HG02571 (cell line): Measurements from ENCODE around the gene VPS37C.
"Not testable (repeated sequence)": the region's sequence is repeated elsewhere in the genome, so short reads cannot be mapped to it uniquely, and the experiment has no call there.

ENCODE experiments used
- ATAC-seq: cut with Tn5 transposase; IDR thresholded peaks from one replicate; pipeline ENCODE4 v1.9.1; 2021; ENCODE audit warnings: mild to moderate bottlenecking, moderate library complexity; ENCODE audit not compliant: unreplicated experiment

The VPS37C gene

DNA sequence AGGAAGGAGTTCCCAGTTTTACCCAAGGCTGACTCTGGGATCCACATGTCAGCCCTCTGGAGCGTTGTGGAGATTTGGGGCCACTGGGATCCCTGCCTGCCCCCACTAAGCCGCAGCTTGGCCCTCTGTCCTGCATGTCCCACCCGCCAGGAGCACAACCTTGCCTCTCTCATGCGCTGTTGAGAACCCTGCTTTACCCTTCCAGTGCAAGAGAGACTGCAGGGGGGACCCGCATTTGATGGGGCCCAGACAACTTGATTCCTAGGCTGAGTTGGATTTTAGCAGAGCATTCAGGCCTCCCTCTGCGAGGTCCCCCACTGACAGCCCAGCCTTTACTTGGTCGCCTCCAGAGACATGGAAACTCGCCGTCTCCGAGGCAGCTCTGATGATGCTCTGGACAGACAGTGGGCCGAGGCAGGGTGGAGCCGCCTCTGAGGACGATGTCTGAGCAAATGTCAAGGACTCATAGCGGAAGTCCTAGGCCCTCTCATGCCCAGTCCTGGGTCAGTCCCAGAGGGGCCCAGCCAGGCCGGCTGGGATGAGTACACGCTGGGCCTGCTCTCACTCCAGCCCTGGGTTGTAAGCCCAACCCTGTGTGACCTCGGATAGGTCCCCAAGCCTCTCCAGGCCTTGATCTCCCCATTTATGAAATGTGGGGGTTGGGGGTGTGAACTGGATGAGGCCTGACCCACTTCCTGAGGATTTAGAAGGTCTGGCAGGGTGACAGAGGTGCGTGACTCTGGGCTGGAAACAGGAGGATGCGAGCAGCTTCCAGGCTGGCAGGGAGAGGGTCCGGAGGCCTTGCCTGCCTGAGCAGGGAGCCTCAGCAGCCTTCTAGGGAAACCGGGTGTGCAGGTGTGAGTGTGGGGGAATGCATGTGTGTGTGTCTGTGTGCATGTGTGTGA is 58.3 kb downstream of the VPS37C start:
- no peak for ATAC-seq

DNA sequence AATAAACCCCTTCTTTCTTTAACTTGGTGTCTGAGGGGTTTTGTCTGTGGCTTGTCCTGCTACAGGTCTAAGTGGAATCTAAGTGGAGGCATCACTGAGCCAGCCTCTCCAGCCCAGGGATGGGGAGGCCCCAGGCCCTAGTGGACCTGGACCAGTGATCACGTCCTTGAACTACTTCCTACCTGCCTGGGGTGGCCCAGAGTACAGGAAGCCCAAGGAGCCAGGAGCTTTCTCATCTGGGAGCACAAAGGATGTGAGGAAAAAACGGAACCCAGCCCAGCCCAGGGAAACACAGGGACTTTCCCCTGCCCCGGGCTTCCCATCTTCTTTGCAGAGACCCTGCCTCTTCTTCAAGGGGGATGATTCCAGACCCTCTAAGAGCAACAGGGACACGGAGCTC is 62.4 kb downstream of the VPS37C start:
- no peak for ATAC-seq

DNA sequence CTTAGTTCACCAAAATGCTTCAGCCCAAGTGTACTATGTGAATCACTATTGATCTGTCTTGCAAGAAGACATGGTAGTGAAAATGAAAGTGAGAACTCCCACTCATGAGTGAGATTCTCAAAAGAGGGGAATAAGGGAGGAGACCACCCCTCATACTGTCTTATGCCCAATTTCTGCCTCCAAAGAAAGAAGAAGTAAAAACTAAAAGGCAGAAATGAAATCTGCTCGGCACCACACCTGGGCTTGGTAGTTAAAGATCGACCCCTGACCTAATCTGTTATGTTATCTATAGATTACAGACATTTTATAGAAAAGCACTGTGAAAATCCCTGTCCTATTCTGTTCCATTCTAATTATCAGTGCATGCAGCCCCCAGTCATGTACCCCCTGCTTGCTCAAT is 63.0 kb downstream of the VPS37C start:
- ATAC-seq = not testable (repeated sequence)

DNA sequence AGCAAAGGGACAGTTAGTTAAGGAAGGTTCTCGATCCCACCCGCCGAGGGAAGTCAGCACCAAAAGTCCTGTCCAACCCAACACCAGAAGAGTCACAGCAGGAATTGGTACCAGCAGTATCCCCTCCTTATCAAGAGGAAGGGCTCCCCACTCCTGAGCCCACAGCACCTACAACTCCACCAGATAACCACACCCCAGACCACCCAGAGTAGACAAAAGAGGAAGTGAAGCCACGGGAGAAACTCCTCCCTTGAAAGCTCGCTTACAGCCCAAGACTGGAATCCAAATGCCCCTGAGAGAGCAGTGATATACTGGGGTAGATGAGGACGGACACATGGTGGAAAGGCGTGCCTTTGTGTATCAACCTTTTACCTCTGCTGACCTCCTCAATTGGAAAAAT is 66.2 kb downstream of the VPS37C start:
- no peak for ATAC-seq

DNA sequence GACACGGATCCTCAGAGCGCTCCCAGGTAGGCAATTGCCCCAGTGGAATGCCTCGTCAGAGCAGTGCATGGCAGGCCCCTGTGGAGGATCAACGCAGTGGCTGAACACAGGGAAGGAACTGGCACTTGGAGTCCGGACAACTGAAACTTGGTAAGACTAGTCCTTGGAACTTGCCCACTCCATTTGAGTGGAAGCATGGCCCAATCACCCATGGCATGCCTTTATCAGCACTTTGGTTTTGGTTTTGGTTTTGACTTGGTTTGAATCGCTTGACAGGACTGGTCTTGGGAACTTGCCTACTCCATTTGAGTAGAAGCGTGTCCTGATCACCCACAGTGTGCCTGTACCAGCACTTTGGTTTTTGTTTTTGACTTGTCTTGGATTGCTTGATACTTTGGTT is 67.1 kb downstream of the VPS37C start:
- not testable (repeated sequence) for ATAC-seq

DNA sequence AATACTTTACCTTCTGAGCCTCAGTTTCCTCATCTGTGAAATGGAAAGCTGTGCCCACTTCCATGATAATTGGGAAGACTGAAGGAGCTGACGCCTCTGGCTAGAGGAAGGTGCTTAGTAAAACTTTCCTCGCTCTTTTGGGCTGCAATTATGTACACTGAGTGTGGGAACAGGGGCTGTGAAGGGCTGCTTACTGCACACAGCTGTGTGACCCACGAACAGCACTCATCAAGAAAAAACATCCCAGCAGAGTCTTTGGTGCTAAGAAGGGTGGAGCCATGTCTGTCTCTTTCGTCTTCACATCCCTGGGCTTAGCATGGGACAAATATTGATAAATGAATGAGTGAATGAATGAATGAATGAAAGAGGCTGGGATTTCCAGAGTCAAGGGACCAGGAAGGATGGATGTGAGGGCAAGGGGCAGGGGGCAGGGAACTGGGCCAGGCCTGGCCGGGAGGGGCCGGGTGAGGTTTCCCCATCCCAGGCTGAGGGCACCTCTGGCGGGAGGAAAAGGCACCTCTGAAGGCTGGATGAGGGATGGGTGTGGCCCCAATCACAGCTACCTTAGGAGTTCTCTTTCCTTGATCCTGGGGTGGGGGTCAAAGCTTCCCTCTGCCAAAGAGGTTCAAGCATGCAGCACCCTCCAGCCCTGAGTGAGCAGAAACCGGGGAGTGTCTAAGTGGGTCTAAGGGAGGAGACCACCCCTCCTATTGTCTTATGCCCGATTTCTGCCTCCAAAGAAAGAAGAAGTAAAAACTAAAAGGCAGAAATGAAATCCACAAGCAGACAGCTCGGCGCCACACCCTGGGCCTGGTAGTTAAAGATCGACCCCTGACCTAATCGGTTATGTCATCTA is 68.1 kb downstream of the VPS37C start:
- no peak for ATAC-seq

DNA sequence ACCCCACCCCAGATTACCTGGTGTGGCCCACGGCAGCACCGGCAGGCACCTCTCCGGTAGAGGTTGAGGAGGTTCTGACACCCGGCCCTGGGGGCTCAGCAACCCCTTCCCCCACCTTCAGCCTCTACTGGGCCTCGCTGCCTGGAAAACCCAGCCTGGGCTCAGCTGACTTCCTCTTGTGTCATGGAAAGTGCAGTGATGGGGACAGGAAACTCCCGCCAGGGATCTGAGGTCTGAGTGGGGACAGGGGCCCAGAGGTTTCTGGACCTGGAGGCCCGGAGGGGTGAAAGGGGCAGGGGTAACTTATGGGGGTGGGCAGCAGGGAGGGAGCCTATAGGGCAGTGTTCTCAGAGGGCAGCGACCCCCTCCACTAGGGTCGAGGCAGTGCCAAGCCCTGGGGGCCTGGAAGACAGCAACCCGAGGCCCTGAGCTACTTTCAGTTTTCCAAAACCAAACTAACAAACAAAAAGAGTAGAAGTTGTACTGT is 68.9 kb downstream of the VPS37C start:
- peak; percentile 51 for ATAC-seq

DNA sequence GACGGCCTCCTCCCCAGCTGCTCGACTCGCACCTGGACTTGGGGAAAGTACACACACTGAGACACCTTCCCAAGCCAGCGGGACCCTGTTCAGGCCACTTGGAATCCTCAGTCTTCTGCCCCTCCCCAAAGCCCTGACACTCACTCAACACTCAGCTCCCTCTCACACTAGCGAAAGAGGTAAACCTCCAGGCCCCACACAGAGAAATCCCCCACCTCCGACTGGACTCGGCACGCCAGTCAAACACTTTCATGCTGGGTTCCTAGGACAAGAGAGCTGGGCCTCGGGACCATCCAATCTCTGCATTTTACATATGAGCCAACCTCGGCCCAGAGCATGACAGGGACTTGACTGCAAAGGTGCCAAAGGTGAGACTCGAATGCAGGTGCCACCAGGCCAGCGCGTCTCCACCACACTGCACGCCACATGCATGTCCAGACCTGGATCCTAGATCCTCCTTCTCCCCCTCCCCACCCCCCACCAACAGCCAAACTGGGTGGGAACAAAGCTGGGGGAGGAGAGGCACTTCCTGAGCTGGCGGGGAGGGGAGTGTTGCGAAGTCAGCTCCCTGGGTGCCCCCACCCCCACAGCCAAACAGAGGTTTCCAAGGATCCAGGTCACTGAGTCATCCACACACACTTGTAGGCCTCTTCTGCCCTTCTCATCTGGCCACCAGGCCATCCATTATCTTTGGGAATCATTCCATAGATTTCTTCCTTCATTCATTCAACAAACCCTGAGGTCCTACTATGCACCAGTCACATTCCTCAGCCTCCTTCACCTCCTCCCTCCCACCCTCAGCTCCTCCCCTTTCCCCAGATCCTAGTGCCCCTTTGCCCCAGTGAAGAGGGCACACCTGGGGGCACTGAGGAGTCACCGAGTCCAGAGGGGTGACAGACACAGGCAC is 69.6 kb downstream of the VPS37C start:
- no peak for ATAC-seq

DNA sequence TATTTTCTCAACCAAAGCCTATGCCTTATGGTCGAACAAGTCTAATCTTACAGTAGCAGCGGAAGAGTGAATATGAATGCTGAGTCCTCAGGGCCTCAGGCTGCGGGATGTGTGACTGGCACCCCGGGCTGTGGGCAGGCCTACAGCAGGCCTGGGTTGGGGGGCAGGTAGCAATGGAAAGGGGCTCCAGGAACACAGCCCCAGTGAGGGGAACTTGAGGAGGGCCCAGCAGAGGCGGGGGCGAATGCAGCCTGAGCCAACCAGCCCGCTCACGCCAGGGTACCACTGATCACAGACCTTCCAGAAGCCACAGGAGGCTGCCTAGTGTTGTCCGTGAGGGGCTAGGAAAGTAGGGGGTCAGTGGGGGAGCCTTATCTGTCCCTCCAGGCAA is 70.2 kb downstream of the VPS37C start:
- no peak for ATAC-seq

DNA sequence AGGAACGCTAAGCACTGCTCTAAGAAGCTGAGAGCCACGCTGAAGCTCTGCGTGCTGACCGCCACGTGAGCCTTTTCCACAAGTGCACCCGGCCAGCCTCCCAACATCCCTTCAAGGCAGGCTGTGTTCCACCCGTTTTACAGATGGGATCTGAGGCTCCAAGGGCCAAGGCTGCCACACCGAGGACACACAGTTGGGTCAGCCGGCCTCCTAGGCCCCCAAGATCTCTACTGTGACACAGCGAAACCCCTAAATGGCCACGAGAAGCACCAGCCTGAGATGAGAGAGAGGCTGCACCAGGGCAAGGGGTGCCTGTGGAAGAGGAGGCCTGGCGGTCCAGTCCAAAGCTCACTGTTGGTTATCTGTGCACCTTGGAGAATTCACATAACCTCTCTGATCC is 70.7 kb downstream of the VPS37C start:
- no peak for ATAC-seq

DNA sequence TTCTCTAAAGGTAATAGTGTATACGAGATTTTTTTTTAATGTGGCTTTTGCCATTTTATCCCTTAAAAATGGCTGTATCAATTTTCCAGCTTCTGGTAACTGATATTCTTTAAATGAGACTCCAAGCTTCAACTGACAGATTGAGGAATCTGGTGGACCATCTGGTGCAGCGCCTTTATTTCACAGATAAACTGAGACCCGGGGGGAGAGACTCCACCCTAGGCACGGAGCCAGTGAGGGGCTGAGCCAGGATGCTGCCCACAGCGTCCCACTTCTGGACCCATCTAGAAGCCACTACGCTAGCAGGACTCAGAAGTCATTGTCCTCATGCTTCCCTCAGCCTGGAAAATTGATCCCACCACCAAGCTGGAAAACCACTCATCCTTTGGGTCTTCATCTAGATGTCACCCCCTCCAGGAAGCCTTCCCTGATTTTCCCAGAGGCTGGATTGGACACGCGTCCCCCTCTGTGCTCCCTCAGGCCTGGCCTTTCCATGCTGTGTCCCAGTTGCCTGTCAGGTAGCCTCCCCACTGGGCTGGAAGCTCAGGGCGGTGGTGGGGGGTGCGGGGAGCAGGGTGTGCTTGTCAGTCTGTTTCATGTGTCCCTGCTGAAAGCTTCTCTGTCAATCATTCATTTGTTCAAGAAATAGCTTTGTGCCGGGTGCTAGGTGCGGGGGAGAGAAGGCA is 71.3 kb downstream of the VPS37C start:
- no peak for ATAC-seq

DNA sequence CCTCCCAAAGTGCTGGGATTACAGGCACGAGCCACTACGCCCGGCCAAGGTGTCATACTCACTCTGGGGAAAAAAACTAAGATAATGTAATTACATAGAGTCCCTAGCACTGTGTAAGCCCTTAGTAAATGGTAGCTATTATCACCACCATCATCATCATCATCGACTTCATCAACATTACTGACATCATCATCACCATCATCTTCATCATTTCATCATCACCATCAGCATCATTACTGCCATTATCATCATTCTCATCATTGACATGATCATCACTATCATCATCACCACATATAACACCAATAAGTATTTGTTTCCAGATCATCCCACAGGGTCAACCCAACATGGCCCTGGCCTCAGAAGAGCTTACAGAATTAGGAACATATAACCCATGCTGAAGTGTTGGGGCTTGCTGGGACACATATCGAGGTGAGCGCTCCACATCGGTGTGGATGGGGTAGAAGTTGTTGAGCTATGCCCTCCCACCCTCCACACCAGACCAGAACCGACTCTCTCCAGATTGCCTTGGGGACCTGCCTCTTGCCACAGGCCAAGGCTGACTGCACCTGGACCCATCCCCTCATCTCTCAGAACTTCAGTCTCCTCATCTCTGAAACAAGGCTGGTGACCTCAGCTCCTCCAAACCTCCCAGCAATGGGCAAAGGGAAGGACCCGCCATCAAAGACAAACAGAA is 73.7 kb downstream of the VPS37C start:
- no peak for ATAC-seq

DNA sequence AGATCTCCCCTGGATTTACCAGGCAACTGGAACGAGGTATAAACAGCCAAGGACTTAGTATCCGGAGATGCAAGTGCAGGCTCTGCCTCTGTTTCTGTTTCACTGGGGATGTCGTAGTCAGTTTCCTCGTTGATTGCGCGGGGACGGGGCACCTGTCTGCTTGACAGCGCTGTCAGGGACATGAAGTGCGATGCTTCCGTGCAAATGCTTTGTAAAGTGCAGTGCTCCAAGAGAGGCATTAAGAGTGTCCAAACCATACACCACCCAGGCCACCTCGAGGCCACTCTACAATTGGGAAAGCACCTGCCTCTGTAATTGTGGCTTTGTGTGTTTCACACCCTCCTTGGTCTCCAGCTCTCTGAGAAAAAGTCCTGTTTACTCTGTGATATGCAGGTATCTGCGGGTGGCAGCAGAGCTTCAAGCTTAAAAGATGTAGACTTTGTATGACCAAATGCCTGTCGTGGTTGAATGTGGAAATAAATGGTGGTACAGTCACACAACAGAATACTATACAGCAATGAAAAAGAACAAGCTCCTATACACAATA is 77.6 kb downstream of the VPS37C start:
- no peak for ATAC-seq

DNA sequence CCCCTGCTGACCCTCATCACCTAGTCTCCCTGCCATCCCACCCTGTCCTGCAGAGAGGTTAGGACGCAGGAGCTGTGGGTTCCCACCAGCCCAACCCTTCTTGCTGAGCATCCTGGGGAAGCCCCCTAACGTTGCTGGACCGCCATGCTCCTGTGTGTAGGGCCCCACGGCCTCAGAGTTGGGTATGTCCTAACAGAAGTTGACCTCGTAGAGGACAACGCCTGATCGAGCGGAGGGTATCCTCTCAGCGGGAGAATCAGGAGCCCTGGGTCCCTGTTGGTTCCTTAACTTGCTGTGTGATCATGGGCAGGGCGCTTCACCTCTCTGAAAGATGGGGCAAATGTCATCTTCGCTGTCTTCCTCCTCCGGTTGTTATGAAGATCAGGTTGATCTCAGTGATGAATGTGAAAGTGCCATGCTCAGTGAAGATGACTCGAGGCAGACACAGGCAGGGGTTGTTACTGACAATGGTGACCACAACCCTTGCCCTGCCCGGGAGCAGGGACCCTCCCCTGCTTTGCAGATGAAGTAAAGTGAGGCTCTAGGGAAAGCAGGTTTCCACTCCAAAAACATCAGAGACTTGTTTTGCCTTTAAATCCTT is 78.2 kb downstream of the VPS37C start:
- no peak for ATAC-seq

DNA sequence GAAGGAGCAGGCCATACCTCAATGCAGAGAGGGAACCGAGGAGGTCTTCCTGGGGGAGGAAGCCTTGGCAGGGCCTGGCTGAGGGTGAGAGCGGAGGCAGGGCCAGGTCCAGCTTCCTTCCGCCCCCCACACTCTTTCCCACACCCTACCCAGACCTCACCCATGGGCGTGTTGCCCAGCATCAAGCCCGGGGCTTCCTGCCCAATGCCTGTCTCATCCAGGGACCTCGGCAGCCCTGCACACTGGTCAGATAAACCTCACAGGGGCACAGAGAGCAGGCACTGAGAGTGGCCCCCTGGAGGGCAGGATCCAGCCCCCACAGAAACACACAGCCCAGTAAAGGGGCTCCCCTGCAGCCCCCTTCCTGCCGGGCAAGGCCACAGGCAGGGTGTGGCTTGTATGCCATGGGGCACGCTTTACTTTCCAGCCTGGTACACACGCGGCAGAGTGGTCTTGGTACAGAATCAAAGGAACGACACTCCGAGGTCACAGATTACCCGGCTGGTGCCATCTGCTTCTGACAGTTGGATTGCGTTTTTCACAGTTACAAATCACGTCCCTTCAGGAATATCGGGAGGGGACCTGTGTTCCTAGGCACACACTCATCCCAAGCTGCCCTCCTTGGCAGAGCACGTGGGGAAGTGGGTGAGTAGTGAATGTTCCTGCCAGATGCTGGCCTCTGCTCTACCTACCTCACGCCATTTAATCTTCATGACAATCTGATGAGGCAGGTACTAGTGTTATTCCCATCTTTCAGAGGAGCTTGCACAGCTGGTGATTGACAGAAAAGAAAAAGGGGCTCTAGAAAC is 79.0 kb downstream of the VPS37C start:
- ATAC-seq = no peak

DNA sequence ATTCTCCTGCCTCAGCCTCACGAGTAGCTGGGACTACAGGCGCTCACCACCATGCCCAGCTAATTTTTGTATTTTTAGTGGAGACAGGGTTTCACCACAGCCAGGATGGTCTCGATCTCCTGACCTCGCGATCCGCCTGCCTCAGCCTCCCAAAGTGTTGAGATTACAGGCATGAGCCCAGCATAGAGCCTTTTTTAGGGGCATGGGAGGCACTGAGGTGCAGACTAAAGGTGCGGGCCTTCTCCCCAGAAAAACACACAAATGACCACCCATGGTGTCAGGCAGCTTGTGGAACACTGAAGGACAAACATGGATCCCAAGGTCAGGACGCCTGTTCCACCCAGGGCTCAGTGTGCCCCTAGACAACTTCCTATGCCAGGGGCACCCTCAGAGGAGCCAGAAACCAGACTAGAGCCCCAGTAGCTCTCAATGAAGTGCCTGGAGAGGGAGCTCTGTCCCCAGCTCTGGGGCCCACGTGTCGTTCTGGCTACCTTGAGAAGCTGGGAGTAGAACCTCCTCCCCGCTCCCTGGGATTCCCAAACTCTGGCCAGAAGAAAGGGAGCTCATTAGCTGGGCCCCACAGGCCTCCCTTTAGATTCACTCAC is 80.1 kb downstream of the VPS37C start:
- ATAC-seq = no peak

DNA sequence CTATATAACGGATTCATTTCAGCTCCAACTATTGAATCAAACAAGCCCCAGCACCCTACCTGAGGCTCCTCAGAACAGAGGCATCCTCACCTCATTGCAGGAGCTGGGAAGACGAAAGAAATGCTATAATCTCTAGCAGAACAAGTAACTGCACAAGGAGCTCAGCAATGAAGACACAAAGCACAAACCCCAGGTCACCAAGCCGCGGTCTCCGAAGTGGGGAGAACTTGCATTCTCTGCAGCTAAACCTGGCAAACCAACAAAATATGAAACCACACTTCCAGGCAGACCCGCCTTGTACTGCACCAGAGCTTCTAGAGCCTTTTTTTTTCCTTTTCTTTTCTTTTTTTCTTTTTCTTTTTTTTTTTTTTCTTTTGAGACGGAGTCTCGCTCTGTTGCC is 80.7 kb downstream of the VPS37C start:
- ATAC-seq = no peak
